Glutamatergic neuron (in vitro differentiated cells): ENCODE measurements around the gene FBXO8. TPM values are rescaled to one million over a fixed set of nuclear protein-coding genes. Genes with fewer than 3 reads are reported as not detected.
"Not testable (repeated sequence)": the region's sequence is repeated elsewhere in the genome, so short reads cannot be mapped to it uniquely, and the experiment has no call there.

ENCODE experiments used
- DNase-seq: peaks from one replicate; pipeline ENCODE4 v3.0.0; 2022
- H3K27ac Mint-ChIP-seq: one replicate; pipeline ENCODE4 v1.8.0; 2020; ENCODE audit warnings: mild to moderate bottlenecking, mixed read lengths, inconsistent platforms; ENCODE audit not compliant: unreplicated experiment
- H3K27me3 Mint-ChIP-seq: one replicate; pipeline ENCODE4 v1.8.0; 2020; ENCODE audit warnings: mild to moderate bottlenecking, moderate library complexity, mixed read lengths, inconsistent platforms; ENCODE audit not compliant: unreplicated experiment
- H3K36me3 Mint-ChIP-seq: one replicate; pipeline ENCODE4 v1.8.0; 2020; ENCODE audit warnings: mild to moderate bottlenecking, mixed read lengths, inconsistent platforms; ENCODE audit not compliant: unreplicated experiment
- H3K4me1 Mint-ChIP-seq: one replicate; pipeline ENCODE4 v1.8.0; 2020; ENCODE audit warnings: mild to moderate bottlenecking, low read depth, mixed read lengths, inconsistent platforms; ENCODE audit not compliant: unreplicated experiment
- H3K4me3 Mint-ChIP-seq: one replicate; pipeline ENCODE4 v1.8.0; 2020; ENCODE audit warnings: mild to moderate bottlenecking, mixed read lengths, inconsistent platforms; ENCODE audit not compliant: unreplicated experiment
- H3K9me3 Mint-ChIP-seq: one replicate; pipeline ENCODE4 v1.8.0; 2020; ENCODE audit warnings: mild to moderate bottlenecking, moderate library complexity, mixed read lengths, inconsistent platforms; ENCODE audit not compliant: unreplicated experiment
- CTCF ChIP-seq: fragments of 200-600 bp; sonication (generic); IDR thresholded peaks from one replicate; pipeline ENCODE4 v1.5.0; 2021; ENCODE audit not compliant: partially characterized antibody, unreplicated experiment
- total RNA-seq: library from RNA; stranded (reverse); fragmentation: NEBNext Ultra II Directional; extraction: Animal tissue kit (Norgen Biotek cat#: 25700); gene quantifications from one replicate; pipeline ENCODE4 v1.2.1, GENCODE V29; 2021; ENCODE audit not compliant: unreplicated experiment

FBXO8 gene
- total RNA-seq, 1 donor from 2014 or later, result 23.1 TPM

DNA sequence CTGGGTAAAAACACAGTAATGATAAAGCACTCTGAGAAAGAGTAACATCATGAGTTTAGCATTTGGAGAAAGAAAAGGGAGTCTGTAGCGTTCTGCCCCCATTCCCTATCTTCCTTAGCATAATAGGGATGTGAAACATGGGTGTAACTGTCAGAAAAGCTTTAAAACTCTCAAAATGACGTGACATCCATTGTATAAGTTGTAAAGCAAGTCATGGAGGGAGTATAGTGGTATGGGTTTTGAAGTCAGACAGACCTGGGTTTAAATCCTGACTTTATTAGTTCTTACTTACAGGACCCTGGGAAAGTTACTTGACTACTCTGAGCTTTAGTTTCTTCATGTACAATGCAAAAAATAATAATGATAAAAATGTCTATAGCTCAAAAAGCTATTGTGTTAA, 17.1 kb downstream of the FBXO8 start:
- DNase-seq, result no peak
- peaks cover 3% of the 10 kb centered on the region for H3K27me3 Mint-ChIP-seq
- H3K4me3 Mint-ChIP-seq, result peak overlapping the region; percentile 61
- no peaks in the 10 kb centered on the region for H3K36me3 Mint-ChIP-seq
- peak overlapping the region; percentile 95 for H3K27ac Mint-ChIP-seq
- peaks cover 28% of the 10 kb centered on the region for H3K4me1 Mint-ChIP-seq
- no peak for TF ChIP-seq CTCF
- H3K9me3 Mint-ChIP-seq, result no peaks in the 10 kb centered on the region

GRCh38 chr4:174265916-174266315, 17.6 kb downstream of the FBXO8 start:
- Mint-ChIP-seq H3K9me3 (no peaks in the 10 kb centered on the region), H3K4me1 (peaks cover 28% of the 10 kb centered on the region), H3K36me3 (no peaks in the 10 kb centered on the region), H3K27ac (peak overlapping the region; percentile 95), H3K27me3 (peaks cover 3% of the 10 kb centered on the region), H3K4me3 (peak overlapping the region; percentile 61)
- DNase-seq, result no peak
- no peak for TF ChIP-seq CTCF

- Mint-ChIP-seq H3K4me3 (no peak overlapping the region), H3K9me3 (no peaks in the 10 kb centered on the region), H3K27me3 (peaks cover 3% of the 10 kb centered on the region), H3K36me3 (no peaks in the 10 kb centered on the region), H3K27ac (no peak overlapping the region), H3K4me1 (peaks cover 27% of the 10 kb centered on the region)
- no peak for DNase-seq
- no peak for TF ChIP-seq CTCF
Observed at GRCh38 chr4:174263445-174263736, 20.1 kb downstream of the FBXO8 start.

DNA sequence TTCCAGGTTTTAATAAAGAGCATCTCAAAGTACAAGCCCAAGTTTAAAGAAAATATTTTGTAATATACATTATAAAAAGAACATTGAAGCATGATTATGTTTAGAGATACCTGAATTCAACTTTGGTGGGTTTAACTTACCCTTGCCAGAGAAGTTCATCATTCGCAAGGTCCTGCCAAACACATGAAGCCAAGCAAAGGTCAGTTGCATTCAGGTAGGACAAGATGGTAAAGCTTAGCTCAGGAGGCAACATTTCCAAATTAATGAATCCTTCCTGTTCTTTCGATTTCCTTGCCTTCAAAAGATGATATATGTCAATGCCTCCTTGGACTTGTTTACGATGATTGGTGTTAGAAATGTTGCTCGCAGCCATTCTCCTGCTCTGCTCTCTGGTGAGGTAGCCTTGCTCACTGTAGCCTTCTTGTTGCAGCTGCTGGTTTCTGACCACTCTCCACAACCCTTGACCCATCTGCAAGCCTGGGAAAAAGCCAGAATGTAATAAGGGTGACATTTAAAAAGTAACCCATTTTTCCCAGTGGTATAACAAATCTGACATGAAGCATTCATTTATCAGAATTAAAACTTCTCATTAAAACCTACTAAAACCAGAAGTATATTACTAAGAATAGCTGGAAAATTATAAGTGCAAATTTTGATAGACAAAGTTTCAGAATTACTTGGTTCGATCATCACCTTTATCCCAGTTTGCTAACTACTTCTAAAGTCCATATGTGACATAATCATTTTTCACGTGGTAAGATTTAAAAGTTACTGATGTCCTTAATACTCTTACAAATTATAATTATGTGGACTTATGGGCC, 20.6 kb downstream of the FBXO8 start:
- H3K27ac Mint-ChIP-seq, result peak overlapping the region; percentile 36
- peaks cover 3% of the 10 kb centered on the region for H3K27me3 Mint-ChIP-seq
- H3K36me3 Mint-ChIP-seq, result no peaks in the 10 kb centered on the region
- peak; percentile 13 for DNase-seq
- no peak for TF ChIP-seq CTCF
- H3K4me3 Mint-ChIP-seq, result peak overlapping the region; percentile 11
- peaks cover 27% of the 10 kb centered on the region for H3K4me1 Mint-ChIP-seq
- no peaks in the 10 kb centered on the region for H3K9me3 Mint-ChIP-seq

GRCh38 chr4:174261432-174261831, 22.0 kb downstream of the FBXO8 start:
- H3K9me3 Mint-ChIP-seq, DNase-seq, H3K27me3 Mint-ChIP-seq, H3K4me3 Mint-ChIP-seq, H3K36me3 Mint-ChIP-seq, H3K27ac Mint-ChIP-seq: not testable (repeated sequence)
- peaks cover 23% of the 10 kb centered on the region for H3K4me1 Mint-ChIP-seq
